ENCODE measurements around the gene ARPP21.

Gene ARPP21

GRCh38 chr3:35817216-35817615 is 177.9 kb downstream of the ARPP21 start:
- DNase-seq (ENCODE audit: extremely low spot score, insufficient read length, low read depth) = no peak
- FAIRE-seq = no peak

- DNase-seq (ENCODE audit: extremely low spot score, insufficient read length, low read depth) = no peak
- no peak for FAIRE-seq
Measured at GRCh38 chr3:35832140-35832571, 192.8 kb downstream of the ARPP21 start.

Measured in GM18507 (cell line).